ENCODE measurements around the gene RNASET2. TPM values are rescaled to one million over a fixed set of nuclear protein-coding genes. Genes with fewer than 3 reads are reported as not detected.

The RNASET2 gene
- total RNA-seq, 4 donors from 2014 or later, result 57.9 to 115 (median 103) TPM

DNA sequence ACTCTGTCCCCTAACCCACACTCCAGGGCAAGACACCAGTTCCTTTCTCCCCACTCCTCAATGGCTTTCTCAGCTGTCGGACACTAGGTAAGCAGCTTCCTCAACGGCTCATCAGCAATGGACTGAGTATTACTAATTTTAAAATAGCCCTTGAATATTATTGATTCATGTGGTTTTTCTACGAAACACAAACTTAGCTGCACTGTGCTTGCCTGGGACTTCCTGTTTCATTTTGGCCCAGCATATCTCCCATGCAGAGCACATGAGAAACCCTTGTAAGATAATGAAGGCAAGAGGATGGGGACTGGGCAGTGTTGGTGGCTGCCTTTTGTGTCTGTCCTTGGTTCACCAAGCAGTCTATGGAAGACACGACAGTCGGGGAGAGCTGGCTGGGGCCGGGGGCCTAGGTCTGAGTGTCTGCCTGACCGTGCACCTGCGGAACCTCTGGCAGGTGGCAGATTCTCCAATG, 48.9 kb downstream of the RNASET2 start:
- no peak for DNase-seq (ENCODE audit: low spot score in 2 of 2)
- no peaks in the 10 kb centered on the region for H3K9me3 ChIP-seq
- H3K27me3 ChIP-seq, result no peaks in the 10 kb centered on the region
- no peak overlapping the region for H3K4me3 ChIP-seq
- WGBS, 2 donors, result 85 to 88% methylated on average over 8 of the region's 8 CpGs
- no peaks in the 10 kb centered on the region for H3K36me3 ChIP-seq
- TF ChIP-seq, protein P1, sequence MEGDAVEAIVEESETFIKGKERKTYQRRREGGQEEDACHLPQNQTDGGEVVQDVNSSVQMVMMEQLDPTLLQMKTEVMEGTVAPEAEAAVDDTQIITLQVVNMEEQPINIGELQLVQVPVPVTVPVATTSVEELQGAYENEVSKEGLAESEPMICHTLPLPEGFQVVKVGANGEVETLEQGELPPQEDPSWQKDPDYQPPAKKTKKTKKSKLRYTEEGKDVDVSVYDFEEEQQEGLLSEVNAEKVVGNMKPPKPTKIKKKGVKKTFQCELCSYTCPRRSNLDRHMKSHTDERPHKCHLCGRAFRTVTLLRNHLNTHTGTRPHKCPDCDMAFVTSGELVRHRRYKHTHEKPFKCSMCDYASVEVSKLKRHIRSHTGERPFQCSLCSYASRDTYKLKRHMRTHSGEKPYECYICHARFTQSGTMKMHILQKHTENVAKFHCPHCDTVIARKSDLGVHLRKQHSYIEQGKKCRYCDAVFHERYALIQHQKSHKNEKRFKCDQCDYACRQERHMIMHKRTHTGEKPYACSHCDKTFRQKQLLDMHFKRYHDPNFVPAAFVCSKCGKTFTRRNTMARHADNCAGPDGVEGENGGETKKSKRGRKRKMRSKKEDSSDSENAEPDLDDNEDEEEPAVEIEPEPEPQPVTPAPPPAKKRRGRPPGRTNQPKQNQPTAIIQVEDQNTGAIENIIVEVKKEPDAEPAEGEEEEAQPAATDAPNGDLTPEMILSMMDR (IDR thresholded peaks at IDR 0.05), result no peak
- no peak for TF ChIP-seq EP300 (IDR thresholded peaks at IDR 0.05)
- no peak for TF ChIP-seq POLR2A (IDR thresholded peaks at IDR 0.05)
- peaks cover 0 to 24% (median 3%) of the 10 kb centered on the region in 4 donors for H3K4me1 ChIP-seq
- no peak overlapping the region for H3K27ac ChIP-seq

DNA sequence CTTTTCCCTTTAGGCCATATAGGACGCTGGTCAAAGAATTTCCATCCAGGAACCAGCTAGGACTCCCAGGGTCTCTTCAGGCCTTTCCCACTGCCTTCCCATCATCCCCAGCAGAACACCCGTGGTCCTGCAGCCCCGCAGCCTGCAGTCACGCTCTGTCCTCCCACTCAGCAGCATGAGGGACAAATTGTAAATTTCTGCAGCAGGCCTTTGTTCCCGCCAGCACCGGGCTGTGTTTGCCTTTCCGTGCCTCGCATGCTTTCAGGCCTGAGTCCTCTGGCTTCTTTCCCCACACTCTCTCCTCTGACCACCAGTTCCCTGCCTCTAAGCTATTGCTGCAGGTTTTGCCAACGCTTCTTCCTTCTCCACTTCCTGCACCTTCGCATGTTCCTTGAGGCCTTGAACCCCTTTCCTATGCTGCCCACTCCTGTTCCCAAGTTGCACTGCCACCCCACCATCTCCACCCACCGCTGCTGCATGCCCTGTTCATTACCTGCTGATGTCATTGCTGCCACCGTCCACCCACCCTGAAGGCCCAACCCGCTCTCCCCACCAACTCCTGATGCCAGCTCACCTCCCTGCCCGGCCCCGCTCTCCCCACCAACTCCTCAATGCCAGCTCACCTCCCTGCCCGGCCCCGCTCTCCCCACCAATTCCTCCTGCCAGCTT, 49.8 kb downstream of the RNASET2 start:
- H3K9me3 ChIP-seq, result no peaks in the 10 kb centered on the region
- no peak for TF ChIP-seq POLR2A (IDR thresholded peaks at IDR 0.05)
- no peak for TF ChIP-seq EP300 (IDR thresholded peaks at IDR 0.05)
- no peaks in the 10 kb centered on the region for H3K36me3 ChIP-seq
- no peak overlapping the region for H3K27ac ChIP-seq
- 52 to 65% methylated on average over 17 of the region's 17 CpGs for WGBS, 2 donors
- H3K4me3 ChIP-seq, result no peak overlapping the region
- peaks cover 0 to 24% (median 3%) of the 10 kb centered on the region in 4 donors for H3K4me1 ChIP-seq
- H3K27me3 ChIP-seq, result no peaks in the 10 kb centered on the region
- DNase-seq (ENCODE audit: low spot score in 2 of 2), result no peak

DNA sequence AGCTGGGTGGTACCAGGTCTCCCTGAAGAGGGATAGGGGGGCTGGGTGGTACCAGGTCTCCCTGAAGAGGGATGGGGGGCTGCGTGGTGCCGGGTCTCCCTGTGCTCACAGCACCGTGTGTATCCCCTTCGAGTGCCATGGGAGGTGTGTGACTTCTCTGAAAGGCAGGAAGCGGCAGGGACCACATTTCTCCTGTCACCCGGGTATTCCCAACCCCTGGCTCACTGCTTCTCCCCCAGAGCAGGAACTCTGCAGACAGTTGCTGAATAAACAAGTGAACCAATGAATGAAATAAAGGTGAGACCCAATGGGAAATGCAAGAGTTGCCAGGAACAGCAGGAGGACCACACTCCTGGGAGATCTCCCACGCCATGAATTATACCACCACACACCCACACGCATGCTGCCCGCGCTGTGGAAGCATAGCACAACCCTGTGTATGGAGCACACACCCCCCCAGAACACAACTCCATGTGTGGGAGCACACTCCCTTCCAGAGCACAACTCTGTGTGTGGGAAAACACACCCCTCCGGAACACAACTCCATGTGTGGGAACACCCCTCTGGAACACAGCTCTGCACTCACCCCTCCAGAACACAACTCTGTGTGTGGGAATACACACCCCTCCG, 50.7 kb downstream of the RNASET2 start:
- Histone ChIP-seq H3K27me3 (no peaks in the 10 kb centered on the region), H3K4me3 (no peak overlapping the region), H3K9me3 (no peaks in the 10 kb centered on the region), H3K36me3 (no peaks in the 10 kb centered on the region), H3K27ac (no peak overlapping the region), H3K4me1 (peaks cover 0 to 24% (median 3%) of the 10 kb centered on the region in 4 donors)
- 55 to 59% methylated on average over 11 to 12 of the region's 12 CpGs for WGBS, 2 donors
- TF ChIP-seq, protein P1 (IDR thresholded peaks at IDR 0.05), result no peak
- no peak for DNase-seq (ENCODE audit: low spot score in 2 of 2)

DNA sequence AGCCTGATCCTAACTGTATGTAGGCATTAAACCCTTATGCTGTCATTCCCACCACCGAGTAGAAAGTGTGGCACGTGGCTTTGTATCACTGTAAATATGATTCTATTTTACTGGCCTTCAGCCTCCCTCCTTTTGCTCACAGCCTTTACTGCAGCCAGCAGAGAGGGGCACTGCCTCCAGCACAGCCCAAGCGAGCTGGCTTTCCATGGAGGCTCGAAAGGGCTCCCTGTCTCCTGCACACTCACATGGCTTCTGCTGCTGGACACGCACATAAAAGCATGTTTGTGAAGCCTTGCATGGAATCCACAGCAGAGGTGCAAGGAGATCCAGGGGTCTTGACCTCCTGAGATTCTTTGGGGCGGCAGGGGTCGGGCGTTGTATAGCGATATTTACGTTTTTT, 51.3 kb downstream of the RNASET2 start:
- H3K4me3 ChIP-seq, result no peak overlapping the region
- H3K36me3 ChIP-seq, result no peaks in the 10 kb centered on the region
- H3K27me3 ChIP-seq, result no peaks in the 10 kb centered on the region
- TF ChIP-seq POLR2A (IDR thresholded peaks at IDR 0.05), result no peak
- TF ChIP-seq, protein P1 (IDR thresholded peaks at IDR 0.05), result no peak
- TF ChIP-seq EP300 (IDR thresholded peaks at IDR 0.05), result no peak
- H3K4me1 ChIP-seq, result peaks cover 0 to 24% (median 3%) of the 10 kb centered on the region in 4 donors
- no peaks in the 10 kb centered on the region for H3K9me3 ChIP-seq
- H3K27ac ChIP-seq, result no peak overlapping the region
- WGBS, 2 donors, result 32 to 33% methylated on average over 10 of the region's 10 CpGs
- no peak for DNase-seq (ENCODE audit: low spot score in 2 of 2)

DNA sequence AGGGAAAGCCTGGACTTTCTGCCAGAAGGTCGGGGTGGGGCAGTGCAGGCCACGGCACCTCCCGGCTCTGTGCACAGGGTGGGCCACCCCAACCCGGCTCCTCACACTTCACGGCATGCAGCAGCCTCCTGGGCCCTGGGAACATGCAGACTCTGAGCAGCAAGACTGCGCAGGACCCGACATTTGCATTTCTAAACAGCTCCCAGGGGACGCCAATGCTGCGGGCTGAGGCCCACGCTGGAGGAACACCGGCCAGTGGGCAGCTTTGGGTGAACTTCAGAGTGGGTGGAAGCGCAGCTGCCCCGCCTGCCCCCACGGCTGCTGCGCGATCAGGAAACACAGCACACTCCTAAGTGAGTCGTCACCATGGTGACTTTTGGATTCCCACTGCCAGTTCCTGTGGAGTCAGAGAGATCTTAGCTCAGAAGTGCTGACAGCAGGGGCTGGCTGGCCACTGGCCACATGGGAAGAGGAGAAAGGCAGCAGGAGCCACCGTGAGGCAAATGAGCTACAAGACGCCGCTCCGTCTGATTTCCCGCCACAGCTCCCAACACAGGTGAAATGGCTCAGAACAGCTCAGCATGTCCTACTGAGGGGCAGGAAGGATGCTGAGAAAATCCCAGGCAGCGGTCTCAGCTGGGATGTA, 52.1 kb downstream of the RNASET2 start:
- Histone ChIP-seq H3K4me3 (no peak overlapping the region), H3K27ac (no peak overlapping the region), H3K27me3 (no peaks in the 10 kb centered on the region), H3K36me3 (no peaks in the 10 kb centered on the region), H3K4me1 (peaks cover 0 to 24% (median 3%) of the 10 kb centered on the region in 4 donors), H3K9me3 (no peaks in the 10 kb centered on the region)
- TF ChIP-seq EP300 (IDR thresholded peaks at IDR 0.05) (no peak), POLR2A (IDR thresholded peaks at IDR 0.05) (no peak)
- TF ChIP-seq, protein P1 (IDR thresholded peaks at IDR 0.05), result no peak
- 38 to 47% methylated on average over 14 to 23 of the region's 23 CpGs for WGBS, 2 donors
- no peak for DNase-seq (ENCODE audit: low spot score in 2 of 2)
